Measurements from ENCODE around the gene ARHGAP15.

- TF ChIP-seq, protein P1, sequence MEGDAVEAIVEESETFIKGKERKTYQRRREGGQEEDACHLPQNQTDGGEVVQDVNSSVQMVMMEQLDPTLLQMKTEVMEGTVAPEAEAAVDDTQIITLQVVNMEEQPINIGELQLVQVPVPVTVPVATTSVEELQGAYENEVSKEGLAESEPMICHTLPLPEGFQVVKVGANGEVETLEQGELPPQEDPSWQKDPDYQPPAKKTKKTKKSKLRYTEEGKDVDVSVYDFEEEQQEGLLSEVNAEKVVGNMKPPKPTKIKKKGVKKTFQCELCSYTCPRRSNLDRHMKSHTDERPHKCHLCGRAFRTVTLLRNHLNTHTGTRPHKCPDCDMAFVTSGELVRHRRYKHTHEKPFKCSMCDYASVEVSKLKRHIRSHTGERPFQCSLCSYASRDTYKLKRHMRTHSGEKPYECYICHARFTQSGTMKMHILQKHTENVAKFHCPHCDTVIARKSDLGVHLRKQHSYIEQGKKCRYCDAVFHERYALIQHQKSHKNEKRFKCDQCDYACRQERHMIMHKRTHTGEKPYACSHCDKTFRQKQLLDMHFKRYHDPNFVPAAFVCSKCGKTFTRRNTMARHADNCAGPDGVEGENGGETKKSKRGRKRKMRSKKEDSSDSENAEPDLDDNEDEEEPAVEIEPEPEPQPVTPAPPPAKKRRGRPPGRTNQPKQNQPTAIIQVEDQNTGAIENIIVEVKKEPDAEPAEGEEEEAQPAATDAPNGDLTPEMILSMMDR (IDR thresholded peaks at IDR 0.05), result no peak
- TF ChIP-seq POLR2A (IDR thresholded peaks at IDR 0.05), result no peak
Observed at GRCh38 chr2:143786026-143786765, 657.0 kb downstream of the ARHGAP15 start.
